SK-N-SH (cell line): Measurements from ENCODE around the gene CCDC15. TPM values are rescaled to one million over a fixed set of nuclear protein-coding genes. Genes with fewer than 3 reads are reported as not detected.

Experiments
- CTCF ChIA-PET: fragments of 300-600, 350-600 bp; formaldehyde crosslinking; extraction: SDS; loops from one replicate; lab custom pipeline; 2021; lab: Yijun Ruan, JAX
- POLR2A ChIA-PET: fragments of 350-600 bp; sonication (Branson Sonifier 250); formaldehyde crosslinking; extraction: SDS; loops from one replicate; lab custom pipeline; 2020; ENCODE audit warnings: antibody characterized with exemption, inconsistent platforms; lab: Yijun Ruan, JAX
- DNase-seq: peaks from one replicate; pipeline ENCODE4 v3.0.0; 2012
- H2AFZ ChIP-seq: fragments of 200-600 bp; sonication (generic); 2 replicates; pipeline ENCODE4 v1.8.1; 2016; ENCODE audit warnings: antibody characterized with exemption, mild to moderate bottlenecking, low read depth
- H3F3A ChIP-seq: fragments of 200-600 bp; sonication (generic); replicated peaks from 2 replicates; pipeline ENCODE3; 2016; ENCODE audit warnings: antibody characterized with exemption, mild to moderate bottlenecking; ENCODE audit not compliant: insufficient read depth
- H3K27ac ChIP-seq, 2 experiments: fragments of 200-500 bp in 1 of 2; fragments of 200-600 bp in 1 of 2; sonication (Bioruptor generic) in 1 of 2; sonication (generic), shearing (Covaris generic) in 1 of 2; 2 replicates each; pipeline versions ENCODE4 v1.5.1 to v1.6.1; 2014 to 2016; ENCODE audit warnings: low read depth in 2 of 2, inconsistent platforms in 1 of 2, low read length in 1 of 2, mild to moderate bottlenecking in 1 of 2, mixed read lengths in 1 of 2
- H3K27me3 ChIP-seq: fragments of 200-600 bp; sonication (generic), shearing (Covaris generic); 2 replicates; pipeline ENCODE4 v1.6.1; 2016; ENCODE audit warnings: mixed run types; ENCODE audit not compliant: insufficient read depth
- H3K36me3 ChIP-seq, 2 experiments: fragments of 200-500 bp in 1 of 2; fragments of 200-600 bp in 1 of 2; sonication (Bioruptor generic) in 1 of 2; sonication (generic) in 1 of 2; replicated peaks in 1 of 2; 2 replicates each; pipeline versions ENCODE3 to v1.5.1; 2014 to 2016; ENCODE audit warnings: low read length in 1 of 2, mild to moderate bottlenecking in 1 of 2; ENCODE audit not compliant: insufficient read depth in 2 of 2, control insufficient read depth in 1 of 2
- H3K4me1 ChIP-seq, 2 experiments: fragments of 200-500 bp in 1 of 2; fragments of 200-600 bp in 1 of 2; sonication (Bioruptor generic) in 1 of 2; sonication (generic), shearing (Covaris generic) in 1 of 2; 2 replicates each; pipeline versions ENCODE4 v1.5.1 to v1.6.1; 2014 to 2016; ENCODE audit warnings: low read depth in 1 of 2, low read length in 1 of 2, mixed run types in 1 of 2; ENCODE audit not compliant: insufficient read depth in 2 of 2, control insufficient read depth in 1 of 2
- H3K4me2 ChIP-seq: fragments of 200-600 bp; sonication (generic), shearing (Covaris generic); 2 replicates; pipeline ENCODE4 v1.6.1; 2017; ENCODE audit warnings: mixed run types
- H3K4me3 ChIP-seq, 2 experiments: fragments of 200-500 bp in 1 of 2; fragments of 200-600 bp in 1 of 2; sonication (Bioruptor generic) in 1 of 2; sonication (generic), shearing (Covaris generic) in 1 of 2; 2 replicates each; pipeline versions ENCODE4 v1.5.1 to v1.8.1; 2014 to 2016; ENCODE audit warnings: low read depth in 2 of 2, inconsistent platforms in 1 of 2, low read length in 1 of 2, mild to moderate bottlenecking in 1 of 2, mixed read lengths in 1 of 2, moderate library complexity in 1 of 2
- H3K79me2 ChIP-seq: fragments of 200-600 bp; sonication (generic); 2 replicates; pipeline ENCODE4 v1.8.1; 2017; ENCODE audit warnings: mild to moderate bottlenecking; ENCODE audit not compliant: insufficient read depth
- H3K9ac ChIP-seq: fragments of 200-600 bp; sonication (generic); 2 replicates; pipeline ENCODE4 v1.6.1; 2017; ENCODE audit warnings: mixed run types
- H3K9me2 ChIP-seq: fragments of 200-600 bp; sonication (generic); 2 replicates; pipeline ENCODE4 v1.6.1; 2017; ENCODE audit warnings: mixed run types
- H3K9me3 ChIP-seq: fragments of 200-600 bp; sonication (generic); 2 replicates; pipeline ENCODE4 v1.6.1; 2017; ENCODE audit warnings: mixed run types, mild to moderate bottlenecking, moderate library complexity
- H4K20me1 ChIP-seq: fragments of 200-600 bp; sonication (generic); 2 replicates; pipeline ENCODE4 v1.6.1; 2017; ENCODE audit warnings: mild to moderate bottlenecking, mixed run types; ENCODE audit not compliant: insufficient read depth
- CHD2 ChIP-seq: fragments of 150-350 bp; IDR thresholded peaks from 2 replicates; pipeline ENCODE4 v1.6.1; 2018; ENCODE audit warnings: low read length; ENCODE audit not compliant: partially characterized antibody
- ELF1 ChIP-seq: IDR thresholded peaks from 2 replicates; pipeline ENCODE4 v1.4.0; 2012
- EZH2phosphoT487 ChIP-seq: fragments of 200-600 bp; sonication (generic); IDR thresholded peaks from 2 replicates; pipeline ENCODE4 v1.6.1; 2017; ENCODE audit warnings: low read depth, mixed run types, mild to moderate bottlenecking, antibody characterized with exemption, moderate library complexity, borderline replicate concordance
- FOSL2 ChIP-seq: IDR thresholded peaks from 2 replicates; pipeline ENCODE4 v1.4.0; 2012; ENCODE audit warnings: low read depth, mild to moderate bottlenecking, moderate library complexity, borderline replicate concordance
- FOXM1 ChIP-seq: IDR thresholded peaks from 2 replicates; pipeline ENCODE4 v1.4.0; 2012; ENCODE audit warnings: low read depth, mild to moderate bottlenecking
- GABPA ChIP-seq: IDR thresholded peaks from 2 replicates; pipeline ENCODE4 v1.4.0; 2012; ENCODE audit warnings: low read depth, mild to moderate bottlenecking
- GATA2 ChIP-seq: sonication (generic); formaldehyde crosslinking; IDR thresholded peaks from 2 replicates; pipeline ENCODE4 v1.5.0; 2020; ENCODE audit warnings: mild to moderate bottlenecking, missing genetic modification reagents
- NFIC ChIP-seq: IDR thresholded peaks from 2 replicates; pipeline ENCODE4 v1.4.0; 2012; ENCODE audit warnings: borderline replicate concordance
- POLR2AphosphoS5 ChIP-seq: IDR thresholded peaks from 2 replicates; pipeline ENCODE4 v1.6.1; 2012; ENCODE audit warnings: low read depth, low read length
- SIN3A ChIP-seq: IDR thresholded peaks from 2 replicates; pipeline ENCODE4 v1.6.1; 2012; ENCODE audit warnings: low read depth, mild to moderate bottlenecking, low read length, moderate library complexity, borderline replicate concordance
- TAF1 ChIP-seq: IDR thresholded peaks from 2 replicates; pipeline ENCODE4 v1.6.1; 2012; ENCODE audit warnings: low read depth, mild to moderate bottlenecking, low read length, moderate library complexity, borderline replicate concordance
- TEAD4 ChIP-seq: IDR thresholded peaks from 2 replicates; pipeline ENCODE4 v1.4.0; 2012; ENCODE audit warnings: mild to moderate bottlenecking, borderline replicate concordance; ENCODE audit not compliant: insufficient read depth
- WGBS: methylation state at CpG from one replicate; pipeline ENCODE4 v1.1.6; 2017; ENCODE audit warnings: low lambda C conversion rate; 5-methylcytosine and 5-hydroxymethylcytosine counted together
- polyA plus RNA-seq, 3 experiments: library from polyadenylated mRNA; depleted of rRNA; stranded (reverse); fragments of >200 nt; gene quantifications; 2 replicates each; pipeline ENCODE4 v1.2.3, GENCODE V29; 2012
- TF ChIP-seq, protein P1 (sequence below): IDR thresholded peaks from 2 replicates; pipeline ENCODE4 v1.4.0; 2012; ENCODE audit warnings: low read depth
- TF ChIP-seq, protein P2 (sequence below): IDR thresholded peaks from 2 replicates; pipeline ENCODE4 v1.4.0; 2012; ENCODE audit warnings: low read depth, borderline replicate concordance
- TF ChIP-seq, protein P3 (sequence below): fragments of 150-350 bp; IDR thresholded peaks from 2 replicates; pipeline ENCODE4 v1.6.1; 2016; ENCODE audit warnings: mild to moderate bottlenecking, low read depth, low read length
- TF ChIP-seq, protein P4 (sequence below): IDR thresholded peaks from 2 replicates; pipeline ENCODE4; 2012

CCDC15 gene
- polyA plus RNA-seq, 1 of the 3 experiments (the other 2 are of a cell fraction): 0.69 TPM

DNA sequence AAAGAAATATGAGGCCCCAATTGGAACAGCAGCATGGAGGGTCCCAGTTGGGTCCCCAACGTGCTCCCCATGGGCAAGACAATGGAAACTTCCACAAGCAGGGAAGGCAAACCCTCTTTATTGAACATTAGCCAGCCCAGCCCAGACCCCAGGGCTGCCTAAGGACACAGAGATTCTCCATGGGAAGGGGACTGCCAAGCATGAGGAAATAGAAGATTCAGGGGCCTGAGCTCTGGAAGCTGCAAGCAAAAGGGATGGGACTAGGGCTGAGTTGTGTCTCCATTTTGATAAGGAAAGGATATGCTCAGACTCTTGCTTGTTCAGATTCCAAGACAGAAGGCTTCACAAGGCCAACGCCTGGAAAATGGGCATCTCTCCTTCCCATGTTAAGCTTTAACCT lies 134.1 kb downstream of the CCDC15 start:
- Histone ChIP-seq H3K4me1 (peaks cover 4% of the 10 kb centered on the region in 2 experiments; a peak in 2 of 4 replicates), H3K79me2 (no peaks in the 10 kb centered on the region), H3K4me2 (no peak overlapping the region), H3K36me3 (no peaks in the 10 kb centered on the region), H3K27ac (no peak overlapping the region), H2AFZ (no peak overlapping the region), H3K27me3 (no peaks in the 10 kb centered on the region), H3K4me3 (no peak overlapping the region), H3K9ac (no peak overlapping the region), H3K9me2 (no peaks in the 10 kb centered on the region), H4K20me1 (no peaks in the 10 kb centered on the region), H3F3A (peaks cover 2% of the 10 kb centered on the region), H3K9me3 (no peaks in the 10 kb centered on the region)
- ChIA-PET CTCF (interaction anchor here (1.2 to 13.2 kb wide), 5 partner anchors 53 to 364 kb away, joined by 3 to 147 read pairs (median 7); partner anchors contain the start of gene PKNOX2), POLR2A (no interaction called here)
- no peak for DNase-seq
- WGBS: 92% methylated on average over 2 of the region's 2 CpGs
- TF ChIP-seq NFIC (no peak), FOXM1 (no peak), ELF1 (no peak), GABPA (no peak), SIN3A (no peak), TEAD4 (no peak), EZH2phosphoT487 (no peak), TAF1 (no peak), FOSL2 (no peak), GATA2 (CRISPR knock-in tag) (no peak), POLR2AphosphoS5 (no peak), CHD2 (no peak)
- TF ChIP-seq, protein P1, sequence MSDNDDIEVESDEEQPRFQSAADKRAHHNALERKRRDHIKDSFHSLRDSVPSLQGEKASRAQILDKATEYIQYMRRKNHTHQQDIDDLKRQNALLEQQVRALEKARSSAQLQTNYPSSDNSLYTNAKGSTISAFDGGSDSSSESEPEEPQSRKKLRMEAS: no peak
- TF ChIP-seq, protein P2, sequence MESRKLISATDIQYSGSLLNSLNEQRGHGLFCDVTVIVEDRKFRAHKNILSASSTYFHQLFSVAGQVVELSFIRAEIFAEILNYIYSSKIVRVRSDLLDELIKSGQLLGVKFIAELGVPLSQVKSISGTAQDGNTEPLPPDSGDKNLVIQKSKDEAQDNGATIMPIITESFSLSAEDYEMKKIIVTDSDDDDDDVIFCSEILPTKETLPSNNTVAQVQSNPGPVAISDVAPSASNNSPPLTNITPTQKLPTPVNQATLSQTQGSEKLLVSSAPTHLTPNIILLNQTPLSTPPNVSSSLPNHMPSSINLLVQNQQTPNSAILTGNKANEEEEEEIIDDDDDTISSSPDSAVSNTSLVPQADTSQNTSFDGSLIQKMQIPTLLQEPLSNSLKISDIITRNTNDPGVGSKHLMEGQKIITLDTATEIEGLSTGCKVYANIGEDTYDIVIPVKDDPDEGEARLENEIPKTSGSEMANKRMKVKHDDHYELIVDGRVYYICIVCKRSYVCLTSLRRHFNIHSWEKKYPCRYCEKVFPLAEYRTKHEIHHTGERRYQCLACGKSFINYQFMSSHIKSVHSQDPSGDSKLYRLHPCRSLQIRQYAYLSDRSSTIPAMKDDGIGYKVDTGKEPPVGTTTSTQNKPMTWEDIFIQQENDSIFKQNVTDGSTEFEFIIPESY: no peak
- TF ChIP-seq, protein P3, sequence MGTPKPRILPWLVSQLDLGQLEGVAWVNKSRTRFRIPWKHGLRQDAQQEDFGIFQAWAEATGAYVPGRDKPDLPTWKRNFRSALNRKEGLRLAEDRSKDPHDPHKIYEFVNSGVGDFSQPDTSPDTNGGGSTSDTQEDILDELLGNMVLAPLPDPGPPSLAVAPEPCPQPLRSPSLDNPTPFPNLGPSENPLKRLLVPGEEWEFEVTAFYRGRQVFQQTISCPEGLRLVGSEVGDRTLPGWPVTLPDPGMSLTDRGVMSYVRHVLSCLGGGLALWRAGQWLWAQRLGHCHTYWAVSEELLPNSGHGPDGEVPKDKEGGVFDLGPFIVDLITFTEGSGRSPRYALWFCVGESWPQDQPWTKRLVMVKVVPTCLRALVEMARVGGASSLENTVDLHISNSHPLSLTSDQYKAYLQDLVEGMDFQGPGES: no peak
- TF ChIP-seq, protein P4, sequence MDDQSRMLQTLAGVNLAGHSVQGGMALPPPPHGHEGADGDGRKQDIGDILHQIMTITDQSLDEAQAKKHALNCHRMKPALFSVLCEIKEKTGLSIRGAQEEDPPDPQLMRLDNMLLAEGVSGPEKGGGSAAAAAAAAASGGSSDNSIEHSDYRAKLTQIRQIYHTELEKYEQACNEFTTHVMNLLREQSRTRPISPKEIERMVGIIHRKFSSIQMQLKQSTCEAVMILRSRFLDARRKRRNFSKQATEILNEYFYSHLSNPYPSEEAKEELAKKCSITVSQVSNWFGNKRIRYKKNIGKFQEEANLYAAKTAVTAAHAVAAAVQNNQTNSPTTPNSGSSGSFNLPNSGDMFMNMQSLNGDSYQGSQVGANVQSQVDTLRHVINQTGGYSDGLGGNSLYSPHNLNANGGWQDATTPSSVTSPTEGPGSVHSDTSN: no peak
